Ascending aorta (tissue), 2 donors: ENCODE data around the gene NUP88. TPM values are rescaled to one million over a fixed set of nuclear protein-coding genes. Genes with fewer than 3 reads are reported as not detected.

Experiments used
- DNase-seq, 2 donors: peaks; one replicate each; pipeline ENCODE4 v3.0.0-alpha.2; 2019; ENCODE audit warnings: low spot score in 2 of 2
- H3K27ac ChIP-seq, 2 donors: fragments of 200-600 bp; sonication (generic); one replicate each; pipeline ENCODE4 v1.5.1; 2016 to 2017; ENCODE audit warnings: mild to moderate bottlenecking in 1 of 2
- H3K27me3 ChIP-seq: fragments of 200-600 bp; sonication (generic); one replicate; pipeline ENCODE4 v1.5.1; 2017
- H3K36me3 ChIP-seq, 2 donors: fragments of 200-600 bp; sonication (generic); one replicate each; pipeline ENCODE4 v1.5.1; 2016
- H3K4me1 ChIP-seq, 2 donors: fragments of 200-600 bp; sonication (generic); one replicate each; pipeline ENCODE4 v1.5.1; 2016 to 2017; ENCODE audit warnings: mild to moderate bottlenecking in 1 of 2
- H3K4me3 ChIP-seq, 2 donors: fragments of 200-600 bp; sonication (generic); one replicate each; pipeline ENCODE4 v1.5.1; 2016 to 2017; ENCODE audit warnings: mild to moderate bottlenecking in 1 of 2
- H3K9me3 ChIP-seq, 2 donors: fragments of 200-600 bp; sonication (generic); one replicate each; pipeline ENCODE4 v1.5.1; 2016
- CTCF ChIP-seq, 3 experiments: fragments of 200-600 bp in 2 of 3; fragments of 450-650 bp in 1 of 3; sonication (generic) in 2 of 3; IDR thresholded peaks; one replicate each; pipeline ENCODE4 v1.5.1; 2016 to 2019; ENCODE audit warnings: antibody characterized with exemption in 3 of 3, mild to moderate bottlenecking in 1 of 3, moderate library complexity in 1 of 3
- intact Hi-C: fragments of 100-400 bp; cut with DNase I; formaldehyde crosslinking; loops from one replicate; pipeline ENCODE4 v1.15.1; 2023
- total RNA-seq: library from RNA; depleted of rRNA; stranded (reverse); fragments of >200 nt; gene quantifications from one replicate; pipeline ENCODE4 v1.1.0, GENCODE V29; 2016

The NUP88 gene
- total RNA-seq, 1 donor from 2014 or later = 102 TPM

GRCh38 chr17:5379351-5380107 lies 39.9 kb downstream of the NUP88 start:
- Histone ChIP-seq H3K4me3 (no peak overlapping the region), H3K9me3 (no peaks in the 10 kb centered on the region), H3K27me3 (no peaks in the 10 kb centered on the region), H3K36me3 (peaks cover 78 to 97% of the 10 kb centered on the region in 2 donors), H3K27ac (no peak overlapping the region), H3K4me1 (no peaks in the 10 kb centered on the region)
- intact Hi-C loops = no loop called here
- DNase-seq = no peak
- no peak for TF ChIP-seq CTCF (IDR thresholded peaks at IDR 0.05)

- no peak for DNase-seq
- no peak overlapping the region for H3K4me3 ChIP-seq
- TF ChIP-seq CTCF (IDR thresholded peaks at IDR 0.05) = no peak
- H3K9me3 ChIP-seq = no peaks in the 10 kb centered on the region
- no peak overlapping the region for H3K27ac ChIP-seq
- no peaks in the 10 kb centered on the region for H3K4me1 ChIP-seq
- intact Hi-C loops = no loop called here
- H3K36me3 ChIP-seq = peaks cover 77 to 97% of the 10 kb centered on the region in 2 donors
- no peaks in the 10 kb centered on the region for H3K27me3 ChIP-seq
Observed at GRCh38 chr17:5378566-5379207, 40.8 kb downstream of the NUP88 start.

GRCh38 chr17:5373112-5373511 lies 46.4 kb downstream of the NUP88 start:
- intact Hi-C loops = no loop called here
- peaks cover 60 to 97% of the 10 kb centered on the region in 2 donors for H3K36me3 ChIP-seq
- no peaks in the 10 kb centered on the region for H3K9me3 ChIP-seq
- no peak for DNase-seq
- H3K4me1 ChIP-seq = no peaks in the 10 kb centered on the region
- no peak for TF ChIP-seq CTCF (IDR thresholded peaks at IDR 0.05)
- no peak overlapping the region for H3K27ac ChIP-seq
- no peak overlapping the region for H3K4me3 ChIP-seq
- H3K27me3 ChIP-seq = no peaks in the 10 kb centered on the region

GRCh38 chr17:5370411-5370810 lies 49.1 kb downstream of the NUP88 start:
- Histone ChIP-seq H3K27me3 (no peaks in the 10 kb centered on the region), H3K4me1 (no peaks in the 10 kb centered on the region), H3K4me3 (no peak overlapping the region), H3K27ac (no peak overlapping the region), H3K9me3 (no peaks in the 10 kb centered on the region), H3K36me3 (peaks cover 41 to 93% of the 10 kb centered on the region in 2 donors)
- no peak for DNase-seq
- no peak for TF ChIP-seq CTCF (IDR thresholded peaks at IDR 0.05)
- intact Hi-C loops = no loop called here

GRCh38 chr17:5365831-5366230 lies 53.6 kb downstream of the NUP88 start:
- no peak for DNase-seq
- H3K4me3 ChIP-seq = no peak overlapping the region
- H3K4me1 ChIP-seq = no peaks in the 10 kb centered on the region
- peaks cover 35 to 75% of the 10 kb centered on the region in 2 donors for H3K36me3 ChIP-seq
- no peak overlapping the region for H3K27ac ChIP-seq
- intact Hi-C loops = no loop called here
- no peak for TF ChIP-seq CTCF (IDR thresholded peaks at IDR 0.05)
- H3K9me3 ChIP-seq = no peaks in the 10 kb centered on the region
- no peaks in the 10 kb centered on the region for H3K27me3 ChIP-seq
